Chondrocyte (in vitro differentiated cells): ENCODE measurements around the gene C2. TPM values are rescaled to one million over a fixed set of nuclear protein-coding genes. Genes with fewer than 3 reads are reported as not detected.

ENCODE experiments used
- DNase-seq: peaks from one replicate; pipeline ENCODE4 v3.0.0; 2021; ENCODE audit warnings: mixed read lengths, low spot score
- H3K27ac Mint-ChIP-seq: one replicate; pipeline ENCODE4 v1.8.0; 2021; ENCODE audit warnings: mild to moderate bottlenecking, moderate library complexity, mixed read lengths; ENCODE audit not compliant: unreplicated experiment
- H3K27me3 Mint-ChIP-seq: 2 replicates; pipeline ENCODE4 v1.8.0; 2021; ENCODE audit warnings: low read depth, mixed read lengths
- H3K36me3 Mint-ChIP-seq: 2 replicates; pipeline ENCODE4 v1.8.0; 2021; ENCODE audit warnings: low read depth, mixed read lengths
- H3K4me1 Mint-ChIP-seq: 2 replicates; pipeline ENCODE4 v1.8.0; 2021; ENCODE audit warnings: low read depth, mild to moderate bottlenecking, mixed read lengths
- H3K4me3 Mint-ChIP-seq: one replicate; pipeline ENCODE4 v1.8.0; 2021; ENCODE audit warnings: mild to moderate bottlenecking, moderate library complexity, mixed read lengths; ENCODE audit not compliant: unreplicated experiment
- H3K9me3 Mint-ChIP-seq: 2 replicates; pipeline ENCODE4 v1.8.0; 2021; ENCODE audit warnings: low read depth, mixed read lengths
- CTCF ChIP-seq: fragments of 200-600 bp; sonication (generic); IDR thresholded peaks from 2 replicates; pipeline ENCODE4 v1.5.0; 2021; ENCODE audit warnings: antibody characterized with exemption, mild to moderate bottlenecking, moderate library complexity
- long read RNA-seq: library from polyadenylated mRNA; stranded (forward); transcript quantifications from one replicate; pipeline ENCODE4 v2.0.0, GENCODE V29; 2021
- total RNA-seq: library from RNA; stranded (reverse); gene quantifications from 3 replicates; pipeline ENCODE4 v1.2.1, GENCODE V29; 2021

The C2 gene
- total RNA-seq: 0.52 to 1.5 TPM (median 0.56 TPM) in 3 replicates
- long read RNA-seq: 0 reads

DNA sequence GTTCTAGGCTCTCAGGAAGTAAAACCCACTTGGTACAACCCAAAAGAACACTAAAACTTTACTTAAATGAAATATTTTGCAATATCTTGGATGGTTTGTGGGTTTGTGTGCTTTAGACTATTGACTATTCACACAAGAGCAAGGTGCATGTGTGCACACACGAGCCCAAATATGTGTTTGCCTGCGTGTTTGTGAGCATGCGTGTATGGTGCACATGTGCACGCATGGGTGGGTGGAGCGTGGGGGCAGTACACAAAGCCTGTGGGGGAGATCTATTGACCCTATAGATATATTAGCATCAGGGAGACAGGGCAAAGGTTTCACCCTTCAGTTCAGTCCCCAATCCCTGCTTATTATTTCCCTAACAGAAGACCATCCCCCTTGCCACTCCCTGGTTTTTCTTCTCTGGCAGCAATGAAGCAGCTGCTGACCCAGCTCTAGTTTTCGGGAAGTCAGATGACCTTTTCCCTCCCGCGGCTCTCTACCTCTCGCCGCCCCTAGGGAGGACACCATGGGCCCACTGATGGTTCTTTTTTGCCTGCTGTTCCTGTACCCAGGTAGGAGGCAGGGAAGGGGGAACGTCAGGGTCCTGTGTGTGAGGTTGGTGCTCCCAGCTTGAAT, at the start of gene C2:
Gene C2, plus strand, starts transcription at position 476 of the 621 bp plus-strand sequence. Its CDS starts 36 bp downstream, at position 512.
- Mint-ChIP-seq H3K4me1 (no peaks in the 10 kb centered on the region), H3K9me3 (no peaks in the 10 kb centered on the region), H3K27ac (no peak within 1 kb of the TSS), H3K36me3 (no peaks in the 10 kb centered on the region), H3K4me3 (no peak within 1 kb of the TSS), H3K27me3 (no peaks in the 10 kb centered on the region)
- DNase-seq: no peak
- no peak for TF ChIP-seq CTCF

GRCh38 chr6:31878222-31878621, 49.3 kb upstream of the C2 start:
- no peak for DNase-seq
- Mint-ChIP-seq H3K9me3 (no peaks in the 10 kb centered on the region), H3K4me1 (no peaks in the 10 kb centered on the region), H3K4me3 (no peak overlapping the region), H3K36me3 (peaks cover 25% of the 10 kb centered on the region), H3K27me3 (no peaks in the 10 kb centered on the region), H3K27ac (no peak overlapping the region)
- TF ChIP-seq CTCF: no peak

DNA sequence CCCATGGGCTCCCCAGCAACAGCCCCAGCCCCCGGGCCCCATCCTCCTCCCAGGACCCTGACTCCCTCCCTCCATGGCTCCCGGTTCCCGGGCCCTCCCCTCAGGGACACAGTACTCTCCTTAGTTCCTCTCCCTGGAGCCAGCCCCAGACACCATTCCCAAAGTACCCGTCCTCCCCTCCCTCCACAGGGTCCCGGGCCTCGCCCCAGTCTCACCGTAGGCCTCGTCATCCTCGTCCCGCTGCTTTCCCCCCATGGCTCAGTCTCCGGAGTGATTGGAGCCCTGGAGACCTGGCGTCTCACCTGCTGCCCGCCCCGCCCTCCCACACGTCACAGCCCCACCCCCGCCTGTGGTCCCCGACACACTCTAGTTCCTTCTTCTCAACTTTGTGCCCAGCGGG, 48.8 kb upstream of the C2 start, which contains the start of gene SLC44A4:
Gene SLC44A4, minus strand, starts transcription at position 272 of the 400 bp plus-strand sequence. Its CDS starts 17 bp downstream, at position 255.
- no peaks in the 10 kb centered on the region for H3K4me1 Mint-ChIP-seq
- H3K27ac Mint-ChIP-seq: no peak within 1 kb of the TSS
- H3K4me3 Mint-ChIP-seq: no peak within 1 kb of the TSS
- H3K9me3 Mint-ChIP-seq: no peaks in the 10 kb centered on the region
- DNase-seq: no peak
- no peaks in the 10 kb centered on the region for H3K27me3 Mint-ChIP-seq
- H3K36me3 Mint-ChIP-seq: peaks cover 26% of the 10 kb centered on the region
- no peak for TF ChIP-seq CTCF

DNA sequence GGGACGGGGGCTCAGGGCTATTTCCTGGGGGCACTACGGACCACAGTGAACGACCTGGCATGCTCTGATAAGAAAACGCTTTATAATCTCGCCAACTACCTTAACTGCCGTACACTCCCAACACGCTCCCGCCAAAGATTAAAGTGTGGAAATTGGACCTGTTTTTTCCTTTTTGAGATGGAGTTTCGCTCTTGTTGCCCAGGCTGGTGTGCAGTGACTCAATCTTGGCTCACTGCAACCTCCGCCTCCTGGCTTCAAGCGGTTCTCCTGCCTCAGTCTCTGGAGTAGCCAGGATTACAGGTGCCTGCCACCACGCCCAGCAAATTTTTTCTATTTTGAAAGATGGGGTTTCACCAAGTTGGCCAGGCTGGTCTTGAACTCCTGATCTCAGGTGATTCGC, 48.4 kb upstream of the C2 start:
- TF ChIP-seq CTCF: no peak
- no peaks in the 10 kb centered on the region for H3K9me3 Mint-ChIP-seq
- no peak for DNase-seq
- H3K36me3 Mint-ChIP-seq: peaks cover 27% of the 10 kb centered on the region
- no peak overlapping the region for H3K27ac Mint-ChIP-seq
- no peak overlapping the region for H3K4me3 Mint-ChIP-seq
- no peaks in the 10 kb centered on the region for H3K27me3 Mint-ChIP-seq
- H3K4me1 Mint-ChIP-seq: no peaks in the 10 kb centered on the region

GRCh38 chr6:31879901-31880300, 47.6 kb upstream of the C2 start:
- Mint-ChIP-seq H3K4me3 (no peak overlapping the region), H3K27me3 (no peaks in the 10 kb centered on the region), H3K9me3 (no peaks in the 10 kb centered on the region), H3K27ac (no peak overlapping the region), H3K4me1 (no peaks in the 10 kb centered on the region), H3K36me3 (peaks cover 27% of the 10 kb centered on the region)
- TF ChIP-seq CTCF: no peak
- DNase-seq: no peak
